Ovary (tissue), 9 donors: ENCODE data around the gene NDUFC2. TPM values are rescaled to one million over a fixed set of nuclear protein-coding genes. Genes with fewer than 3 reads are reported as not detected.
"Not testable (repeated sequence)": the region's sequence is repeated elsewhere in the genome, so short reads cannot be mapped to it uniquely, and the experiment has no call there.

Experiments used
- DNase-seq, 5 donors: peaks; one replicate each; pipeline ENCODE4 v3.0.0-alpha.2; 2019 to 2020
- H3K27ac ChIP-seq, 2 donors: fragments of 200-600 bp; one replicate each; pipeline versions ENCODE4 v1.5.1 to v1.8.0; 2019 to 2022
- H3K27me3 ChIP-seq: fragments of 200-600 bp; one replicate; pipeline ENCODE4 v1.8.0; 2022
- H3K36me3 ChIP-seq: fragments of 200-600 bp; sonication (generic); one replicate; pipeline ENCODE4 v1.5.1; 2019
- H3K4me1 ChIP-seq: one replicate; pipeline ENCODE4 v1.8.1; 2013; ENCODE audit warnings: mild to moderate bottlenecking, moderate library complexity; ENCODE audit not compliant: insufficient read depth
- H3K4me3 ChIP-seq: fragments of 200-600 bp; sonication (generic); one replicate; pipeline ENCODE4 v1.5.1; 2017
- H3K9me3 ChIP-seq, 2 donors: fragments of 200-600 bp in 1 of 2; sonication (generic) in 1 of 2; one replicate each; pipeline versions ENCODE4 v1.5.1 to v1.8.1; 2013 to 2019; ENCODE audit warnings: mild to moderate bottlenecking in 1 of 2, moderate library complexity in 1 of 2
- CTCF ChIP-seq, 3 donors: fragments of 450-650 bp in 2 of 3; fragments of 200-600 bp in 1 of 3; IDR thresholded peaks; one replicate each; pipeline versions ENCODE4 v1.5.1 to v1.8.0; 2016 to 2022; ENCODE audit warnings: antibody characterized with exemption in 3 of 3, mild to moderate bottlenecking in 1 of 3
- EP300 ChIP-seq: sonication (generic); formaldehyde crosslinking; IDR thresholded peaks from one replicate; pipeline ENCODE4 v1.6.1; 2017; ENCODE audit warnings: antibody characterized with exemption
- POLR2A ChIP-seq: fragments of 450-650 bp; IDR thresholded peaks from one replicate; pipeline ENCODE4 v1.6.1; 2017; ENCODE audit warnings: antibody characterized with exemption, mild to moderate bottlenecking, moderate library complexity
- WGBS, 3 donors: extraction: QIAGEN DNeasy Blood & Tissue Kit in 1 of 3; methylation state at CpG; one replicate each; pipeline versions ENCODE4 v1.1.5 to v1.1.7; 2013 to 2017; 5-methylcytosine and 5-hydroxymethylcytosine counted together
- intact Hi-C, 4 donors: fragments of 100-400 bp; cut with DNase I; formaldehyde crosslinking; loops; one replicate each; pipeline versions ENCODE4 v1.11.0 to v1.15.1; 2022 to 2023
- polyA plus RNA-seq, 2 donors: library from polyadenylated mRNA; stranded (reverse); fragments of 200-250 nt in 1 of 2; fragments of 350-450 nt in 1 of 2; fragmentation: Illumina TruSeq in 1 of 2; extraction: RNeasy Lipid Tissue Mini Kit (QIAGEN cat#74804) in 1 of 2; gene quantifications; one replicate each; pipeline ENCODE4 v1.2.3, GENCODE V29; 2013 to 2014
- total RNA-seq, 7 donors: library from RNA; depleted of rRNA in 2 of 7; stranded (reverse); fragments of >200 nt in 2 of 7; fragmentation: NEBNext Ultra II Directional in 3 of 7; extraction: Animal tissue kit (Norgen Biotek cat#: 25700) in 3 of 7; gene quantifications; one replicate each; pipeline versions ENCODE4 v1.1.0 to v1.2.4, GENCODE V29; 2016 to 2023
- donor health status: DM: no; HTN: no; CAD: no; lungs with moderate emphysema.
- donor health status: DM: no; HTN: no; CAD: no.
- donor health status: Bipolar disorder and iron deficiency.
- donor health status: DM: yes; HTN: yes; CAD: no.
- donor health status: DM: no; HTN: no; CAD: no.
- donor health status: DM: yes; HTN: yes; CAD: no.

Gene NDUFC2
- total and polyA plus RNA-seq, 9 donors = 59.0 to 158 (median 127) TPM

DNA sequence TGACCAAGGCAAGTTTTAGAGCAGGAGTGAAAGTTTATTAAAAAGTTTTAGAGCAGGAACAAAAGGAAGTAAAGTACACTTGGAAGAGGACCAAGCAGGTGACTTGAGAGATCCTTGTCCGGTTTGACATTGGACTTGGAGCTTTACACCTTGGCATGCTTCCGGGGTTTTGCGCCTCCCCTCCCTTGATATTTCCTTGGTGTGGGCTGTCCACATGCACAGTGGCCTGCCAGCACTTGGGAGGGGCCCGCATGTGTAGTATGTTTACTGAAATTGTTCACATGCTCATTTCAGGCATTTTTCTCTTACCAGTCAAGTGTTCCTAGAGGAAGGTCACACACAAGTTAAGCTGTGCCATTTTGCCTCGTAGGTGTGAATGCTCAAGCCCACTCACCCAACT is 35.0 kb downstream of the NDUFC2 start:
- Histone ChIP-seq H3K36me3 (no peaks in the 10 kb centered on the region), H3K27me3 (no peaks in the 10 kb centered on the region), H3K4me3 (no peak overlapping the region), H3K9me3 (no peaks in the 10 kb centered on the region), H3K4me1 (peaks cover 6% of the 10 kb centered on the region), H3K27ac (no peak overlapping the region)
- 84 to 94% (median 93%) methylated on average over 5 of the region's 5 CpGs for WGBS, 3 donors
- DNase-seq = no peak
- TF ChIP-seq POLR2A = no peak
- TF ChIP-seq EP300 = no peak
- TF ChIP-seq CTCF (IDR thresholded peaks at IDR 0.05) = no peak
- intact Hi-C loops = no loop called here

- Histone ChIP-seq H3K27me3 (no peaks in the 10 kb centered on the region), H3K36me3 (no peaks in the 10 kb centered on the region), H3K9me3 (no peaks in the 10 kb centered on the region), H3K4me1 (peaks cover 6% of the 10 kb centered on the region), H3K27ac (no peak overlapping the region), H3K4me3 (no peak overlapping the region)
- intact Hi-C loops = no loop called here
- TF ChIP-seq CTCF (IDR thresholded peaks at IDR 0.05) = no peak
- no peak for TF ChIP-seq POLR2A
- no peak for TF ChIP-seq EP300
- WGBS, 3 donors = 94 to 95% (median 94%) methylated on average over 14 of the region's 14 CpGs
- DNase-seq = no peak
Measured at GRCh38 chr11:78041843-78042440, 37.7 kb downstream of the NDUFC2 start.

- H3K4me1 ChIP-seq, H3K4me3 ChIP-seq, intact Hi-C loops, H3K27ac ChIP-seq, H3K9me3 ChIP-seq, H3K27me3 ChIP-seq, H3K36me3 ChIP-seq, DNase-seq: not testable (repeated sequence)
- WGBS, 3 donors = 95 to 98% (median 95%) methylated on average over 8 of the region's 8 CpGs
Measured at GRCh38 chr11:78041380-78041719, 38.3 kb downstream of the NDUFC2 start.

DNA sequence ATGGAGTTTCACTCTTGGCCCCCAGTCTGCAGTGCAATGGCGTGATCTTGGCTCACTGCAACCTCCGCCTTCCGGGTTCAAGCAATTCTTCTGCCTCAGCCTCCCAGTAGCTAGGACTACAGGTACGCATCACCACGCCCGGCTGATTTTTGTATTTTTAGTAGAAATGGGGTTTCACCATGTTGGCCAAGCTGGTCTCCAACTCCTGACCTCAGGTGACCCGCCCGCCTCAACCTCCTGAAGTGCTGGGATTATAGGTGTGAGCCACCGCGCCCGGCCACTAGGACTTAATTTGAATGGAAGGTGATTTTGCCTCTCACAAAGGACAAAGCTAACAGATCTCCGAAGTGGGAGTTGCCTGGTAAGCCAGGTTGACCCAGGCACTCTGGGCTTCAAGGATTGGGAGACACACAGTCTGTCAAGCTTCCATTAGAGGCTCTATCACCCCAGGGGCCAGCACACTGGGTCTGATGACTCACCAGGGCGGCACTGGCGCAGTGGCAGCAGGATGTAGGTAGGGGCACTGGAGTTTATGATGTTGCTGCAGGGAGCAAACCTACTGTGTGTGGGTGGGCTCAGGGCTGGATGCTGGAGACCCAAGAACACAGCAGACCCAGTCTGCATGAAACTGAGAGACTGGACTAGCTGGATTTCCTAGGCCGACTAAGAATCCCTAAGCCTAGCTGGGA is 38.8 kb downstream of the NDUFC2 start:
- no peak overlapping the region for H3K4me3 ChIP-seq
- intact Hi-C loops = no loop called here
- WGBS, 3 donors = 94 to 96% (median 94%) methylated on average over 15 of the region's 15 CpGs

More for the DNA sequence above, 38.8 kb downstream of the NDUFC2 start:
- TF ChIP-seq EP300 (no peak), POLR2A (no peak), CTCF (IDR thresholded peaks at IDR 0.05) (no peak)
- Histone ChIP-seq H3K9me3 (no peaks in the 10 kb centered on the region), H3K27ac (peak overlapping the region in 1 of 2 donors; percentile 40), H3K36me3 (no peaks in the 10 kb centered on the region), H3K4me1 (peaks cover 6% of the 10 kb centered on the region), H3K27me3 (no peaks in the 10 kb centered on the region)
- no peak for DNase-seq
